IPS-NIHi7 (cell line): ENCODE results near the gene E2F2.

Experiments used
- DNase-seq: peaks from one replicate; pipeline ENCODE4 v3.0.0; 2012; ENCODE audit warnings: mixed read lengths; ENCODE audit errors: extremely low spot score

E2F2 gene

DNA sequence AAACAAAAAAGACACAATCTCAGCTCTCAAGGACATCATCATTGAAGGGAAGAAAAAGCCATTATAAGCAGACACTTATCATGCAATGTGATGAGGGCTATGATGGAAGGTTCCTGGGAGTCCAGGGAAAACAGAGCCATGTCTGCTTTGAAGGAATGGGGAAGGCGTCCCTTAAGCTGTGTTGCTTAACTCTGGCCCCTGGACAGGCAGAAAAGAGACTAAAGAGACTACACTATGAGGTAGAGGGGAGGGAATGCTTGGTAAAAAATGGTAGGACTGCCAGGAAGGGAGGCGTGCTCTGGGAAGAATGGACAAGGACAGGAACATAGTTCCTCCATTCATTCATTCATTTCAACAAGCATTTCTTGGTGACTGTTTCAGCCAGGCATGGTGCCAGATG is 68.3 kb downstream of the E2F2 start:
- no peak for DNase-seq

DNA sequence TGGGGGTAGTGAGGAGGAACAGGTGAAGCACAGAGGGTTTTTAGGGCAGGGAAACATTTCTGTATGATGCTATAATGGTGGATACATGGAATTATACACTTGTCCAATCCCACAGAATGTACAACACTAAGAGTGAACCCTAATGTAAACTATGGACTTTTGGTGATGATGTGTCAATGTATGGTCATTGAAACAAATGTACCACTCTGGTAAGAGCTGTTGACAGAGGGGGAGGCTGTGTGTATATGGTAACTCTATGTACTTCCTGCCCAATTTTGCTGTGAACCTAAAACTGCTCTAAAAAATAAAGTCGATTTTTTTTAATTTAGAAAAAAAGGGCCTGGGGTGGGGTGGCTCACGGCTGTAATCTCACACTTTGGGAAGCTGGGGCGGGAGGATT is 70.0 kb downstream of the E2F2 start:
- no peak for DNase-seq

DNA sequence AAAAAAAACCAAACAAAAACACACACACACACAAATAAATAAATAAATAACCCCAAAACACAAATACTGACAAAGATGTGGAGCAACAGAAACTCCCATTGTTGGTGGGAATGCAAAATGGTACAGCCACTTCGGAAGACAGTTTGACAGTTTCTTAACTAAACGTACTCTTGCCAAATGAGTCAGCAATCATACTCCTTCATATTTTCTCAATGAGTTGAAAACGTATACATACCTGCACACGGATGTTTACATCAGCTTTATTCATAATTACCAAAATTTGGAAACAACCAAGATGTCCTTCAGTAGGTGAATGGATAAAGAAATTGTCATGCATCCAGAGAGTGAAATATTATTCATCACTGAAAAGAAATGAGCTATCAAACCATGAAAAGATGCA is 70.5 kb downstream of the E2F2 start:
- no peak for DNase-seq

DNA sequence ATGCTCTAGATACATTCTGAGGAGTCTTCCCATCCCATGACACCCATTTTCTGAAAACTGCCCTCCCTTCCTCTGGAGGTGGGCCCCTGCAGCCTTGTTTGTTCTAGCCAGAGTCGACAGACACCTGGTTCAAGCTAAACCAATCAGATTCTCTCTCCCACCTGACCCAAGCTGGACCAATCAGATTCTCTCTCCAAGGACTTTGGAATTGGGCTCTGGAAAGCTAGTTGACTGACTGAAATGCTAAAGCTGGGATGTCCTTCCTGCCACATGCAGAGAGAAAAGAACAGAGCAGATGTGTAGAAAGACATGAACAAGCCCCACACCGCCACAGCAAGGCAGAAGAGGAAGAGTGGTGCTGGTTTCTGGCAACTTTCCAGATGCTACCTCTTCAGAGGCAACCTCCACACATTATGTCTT is 71.7 kb downstream of the E2F2 start:
- DNase-seq: peak; percentile 55
